Esophagus squamous epithelium (tissue), 4 donors: ENCODE data around the gene RPS6KA3.

Experiments used
- CTCF ChIP-seq, 6 experiments: fragments of 450-650 bp in 4 of 6; fragments of 200-600 bp in 2 of 6; sonication (generic) in 2 of 6; IDR thresholded peaks; one replicate each; pipeline ENCODE4 v1.5.1; 2016 to 2019; ENCODE audit warnings: antibody characterized with exemption in 6 of 6, mild to moderate bottlenecking in 4 of 6, moderate library complexity in 4 of 6
- POLR2A ChIP-seq, 4 donors: fragments of 450-650 bp; IDR thresholded peaks; one replicate each; pipeline ENCODE4 v1.6.1; 2017; ENCODE audit warnings: antibody characterized with exemption in 4 of 4, mild to moderate bottlenecking in 4 of 4, moderate library complexity in 3 of 4

- TF ChIP-seq CTCF (IDR thresholded peaks at IDR 0.05) (no peak), POLR2A (IDR thresholded peaks at IDR 0.05) (no peak)
Observed at GRCh38 chrX:20315140-20315539, 48.4 kb upstream of the RPS6KA3 start.
